GM12801 (cell line): Measurements from ENCODE around the gene HS3ST5.

ENCODE experiments used
- TF ChIP-seq, protein P1 (sequence below): IDR thresholded peaks from one replicate; pipeline ENCODE4 v1.5.1; 2011; ENCODE audit warnings: control low read depth; ENCODE audit not compliant: insufficient read length; ENCODE audit errors: extremely low read depth

HS3ST5 gene

DNA sequence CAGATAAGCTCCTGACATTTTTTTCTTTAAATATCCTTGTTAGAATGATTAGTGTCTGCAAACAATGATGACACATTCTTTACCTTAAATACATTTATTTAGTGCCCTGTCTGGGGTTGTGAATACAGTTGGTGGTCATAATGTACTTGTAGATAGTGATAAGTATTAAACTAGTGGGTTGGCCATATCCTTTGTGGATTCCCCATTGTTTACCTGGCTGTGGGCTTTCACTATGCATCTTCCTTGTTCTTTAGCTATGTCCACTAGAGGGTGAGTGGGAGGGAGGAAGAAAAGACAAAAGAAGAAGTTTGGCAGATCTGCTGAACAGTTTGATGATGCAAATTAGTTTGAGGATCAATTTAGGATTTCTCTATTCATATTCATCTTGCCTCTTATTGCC lies 15.7 kb downstream of the HS3ST5 start:
- TF ChIP-seq, protein P1, sequence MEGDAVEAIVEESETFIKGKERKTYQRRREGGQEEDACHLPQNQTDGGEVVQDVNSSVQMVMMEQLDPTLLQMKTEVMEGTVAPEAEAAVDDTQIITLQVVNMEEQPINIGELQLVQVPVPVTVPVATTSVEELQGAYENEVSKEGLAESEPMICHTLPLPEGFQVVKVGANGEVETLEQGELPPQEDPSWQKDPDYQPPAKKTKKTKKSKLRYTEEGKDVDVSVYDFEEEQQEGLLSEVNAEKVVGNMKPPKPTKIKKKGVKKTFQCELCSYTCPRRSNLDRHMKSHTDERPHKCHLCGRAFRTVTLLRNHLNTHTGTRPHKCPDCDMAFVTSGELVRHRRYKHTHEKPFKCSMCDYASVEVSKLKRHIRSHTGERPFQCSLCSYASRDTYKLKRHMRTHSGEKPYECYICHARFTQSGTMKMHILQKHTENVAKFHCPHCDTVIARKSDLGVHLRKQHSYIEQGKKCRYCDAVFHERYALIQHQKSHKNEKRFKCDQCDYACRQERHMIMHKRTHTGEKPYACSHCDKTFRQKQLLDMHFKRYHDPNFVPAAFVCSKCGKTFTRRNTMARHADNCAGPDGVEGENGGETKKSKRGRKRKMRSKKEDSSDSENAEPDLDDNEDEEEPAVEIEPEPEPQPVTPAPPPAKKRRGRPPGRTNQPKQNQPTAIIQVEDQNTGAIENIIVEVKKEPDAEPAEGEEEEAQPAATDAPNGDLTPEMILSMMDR: no peak

DNA sequence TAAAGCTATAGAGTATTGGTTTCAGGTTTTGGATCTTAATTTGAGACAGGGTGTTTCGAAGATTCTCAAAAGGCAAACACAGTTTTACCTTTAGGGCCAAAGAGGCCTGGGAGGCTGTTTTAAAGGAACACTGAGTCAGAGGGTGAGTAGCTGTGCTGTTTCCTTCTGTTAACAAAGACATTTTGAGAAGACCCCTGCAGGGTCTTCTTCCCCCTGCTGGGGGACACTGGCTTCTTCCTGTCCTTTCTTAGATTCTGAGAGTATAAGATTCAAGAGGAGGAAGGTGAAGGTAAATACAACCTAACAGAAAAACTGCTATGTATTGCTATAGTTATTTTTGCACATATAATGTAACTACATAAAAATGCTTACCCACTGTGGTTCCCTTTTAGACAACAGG lies 19.0 kb downstream of the HS3ST5 start:
- TF ChIP-seq, protein P1: no peak

DNA sequence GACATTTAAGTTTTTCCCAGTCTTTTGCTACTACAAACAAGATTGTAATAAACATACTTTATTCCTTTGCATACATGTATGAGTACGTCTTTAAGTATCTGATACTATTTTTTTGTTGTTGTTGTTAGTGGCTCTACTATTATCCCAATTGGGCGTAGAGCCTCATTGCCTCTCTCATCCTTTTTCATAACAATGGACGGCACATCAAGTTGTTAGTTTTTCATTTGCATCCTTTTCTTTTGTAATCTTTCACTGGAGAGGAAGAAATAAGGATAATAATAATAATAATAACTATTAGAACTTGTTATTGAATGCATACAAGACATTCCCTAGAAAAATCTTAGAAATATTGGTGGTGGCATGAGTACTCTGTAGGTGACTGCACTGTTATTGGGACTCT lies 23.1 kb downstream of the HS3ST5 start:
- TF ChIP-seq, protein P1: no peak

DNA sequence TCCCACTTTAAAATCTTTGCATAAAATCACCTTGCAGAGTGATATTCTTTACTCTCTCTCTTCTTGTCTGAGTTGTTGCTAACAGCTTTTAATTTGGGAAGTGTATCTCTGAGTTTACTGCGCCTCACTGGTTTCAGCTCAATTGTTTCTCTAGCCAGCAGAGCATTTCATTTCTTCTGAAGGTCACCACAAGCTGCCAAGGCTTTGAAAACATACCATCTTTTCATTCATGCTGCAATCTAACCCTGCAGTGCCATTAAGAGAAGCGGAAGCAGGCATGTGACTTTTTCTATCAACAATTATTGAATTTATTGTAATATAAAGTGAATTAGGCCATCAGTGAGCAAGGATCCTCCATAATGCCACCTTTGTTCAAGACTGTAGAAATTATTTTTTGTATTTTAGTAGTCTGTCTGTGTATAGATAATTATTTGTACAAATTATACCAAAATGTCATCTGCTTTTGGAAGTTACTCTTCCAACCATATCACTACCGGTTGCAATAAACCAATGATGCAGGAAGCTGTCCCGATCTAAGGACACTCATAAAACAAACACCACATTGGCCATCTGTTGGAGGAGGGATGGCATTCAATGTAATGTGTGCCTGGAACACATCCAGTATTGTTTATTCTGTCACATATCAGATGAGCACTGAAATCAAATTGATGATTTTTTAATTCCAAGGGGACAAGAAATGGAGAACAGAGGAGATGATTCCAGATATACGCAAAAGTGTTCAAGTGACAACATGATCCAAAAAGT lies 26.8 kb downstream of the HS3ST5 start:
- TF ChIP-seq, protein P1: no peak

DNA sequence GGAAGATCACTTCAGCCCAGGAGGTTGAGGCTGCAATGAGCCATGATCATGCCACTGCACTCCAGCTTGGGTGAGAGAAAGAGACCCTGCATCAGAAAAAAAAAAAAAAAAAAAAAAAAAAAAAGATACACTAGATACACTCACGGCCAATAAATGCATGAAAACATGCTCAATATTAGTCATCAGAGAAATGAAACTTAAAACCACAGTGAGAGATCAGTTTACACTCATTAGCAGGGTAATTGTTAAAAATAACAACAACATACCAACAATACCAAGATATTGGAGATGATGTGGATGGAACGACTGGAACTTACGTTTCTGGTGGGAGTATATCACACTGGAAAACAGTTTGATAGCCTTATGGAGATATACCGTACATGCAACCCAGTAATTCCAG lies 29.9 kb downstream of the HS3ST5 start:
- TF ChIP-seq, protein P1: no peak

DNA sequence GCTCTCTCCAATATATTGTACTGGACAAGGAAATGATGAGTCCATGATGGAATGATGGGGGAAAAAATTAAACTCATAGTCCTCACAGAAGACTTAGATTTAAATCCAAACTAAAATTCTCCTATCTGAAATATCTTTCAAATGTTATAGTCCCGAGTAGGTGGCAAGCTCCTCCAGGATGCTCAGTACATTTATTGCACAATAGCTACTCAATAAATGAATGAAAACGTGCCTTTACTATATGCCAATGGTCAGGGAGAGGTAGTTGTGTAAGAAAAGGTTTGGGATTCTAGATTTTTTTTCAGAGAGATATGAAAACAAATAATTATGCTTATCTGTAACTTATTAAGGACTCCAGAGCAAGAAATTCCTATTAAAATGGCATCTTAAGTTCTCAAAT lies 32.8 kb downstream of the HS3ST5 start:
- TF ChIP-seq, protein P1: no peak

DNA sequence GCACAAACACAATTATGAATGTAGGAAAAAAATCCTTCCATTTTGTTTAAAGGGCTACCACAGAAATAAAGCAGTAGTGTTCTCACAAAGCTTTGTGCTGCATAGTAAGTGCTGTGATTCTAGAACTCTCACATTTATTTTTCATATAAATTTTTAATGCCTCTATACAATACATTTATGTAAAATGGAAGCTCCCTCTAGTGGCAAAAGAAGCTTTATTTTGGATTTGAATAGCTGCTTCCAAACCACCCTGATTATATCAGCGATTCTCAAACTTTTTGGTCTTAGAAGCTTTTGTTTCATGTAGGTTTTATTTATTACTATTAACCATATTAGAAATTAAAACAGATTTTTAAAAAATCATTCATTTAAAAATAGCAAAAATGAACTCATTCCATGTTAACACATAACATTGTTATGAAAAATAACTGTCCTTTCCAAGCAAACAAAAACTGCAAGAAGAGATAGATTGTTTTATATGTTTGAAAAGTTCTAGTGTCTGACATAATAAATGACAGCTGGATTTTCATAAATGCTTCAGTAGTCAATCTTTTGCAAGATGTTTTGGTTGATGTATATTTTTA lies 38.4 kb downstream of the HS3ST5 start:
- TF ChIP-seq, protein P1: no peak
